ENCODE data around the gene LHFPL6. TPM values are rescaled to one million over a fixed set of nuclear protein-coding genes. Genes with fewer than 3 reads are reported as not detected.

LHFPL6 gene
- total RNA-seq, 1 experiment from 2014 or later, result 3.6 TPM

DNA sequence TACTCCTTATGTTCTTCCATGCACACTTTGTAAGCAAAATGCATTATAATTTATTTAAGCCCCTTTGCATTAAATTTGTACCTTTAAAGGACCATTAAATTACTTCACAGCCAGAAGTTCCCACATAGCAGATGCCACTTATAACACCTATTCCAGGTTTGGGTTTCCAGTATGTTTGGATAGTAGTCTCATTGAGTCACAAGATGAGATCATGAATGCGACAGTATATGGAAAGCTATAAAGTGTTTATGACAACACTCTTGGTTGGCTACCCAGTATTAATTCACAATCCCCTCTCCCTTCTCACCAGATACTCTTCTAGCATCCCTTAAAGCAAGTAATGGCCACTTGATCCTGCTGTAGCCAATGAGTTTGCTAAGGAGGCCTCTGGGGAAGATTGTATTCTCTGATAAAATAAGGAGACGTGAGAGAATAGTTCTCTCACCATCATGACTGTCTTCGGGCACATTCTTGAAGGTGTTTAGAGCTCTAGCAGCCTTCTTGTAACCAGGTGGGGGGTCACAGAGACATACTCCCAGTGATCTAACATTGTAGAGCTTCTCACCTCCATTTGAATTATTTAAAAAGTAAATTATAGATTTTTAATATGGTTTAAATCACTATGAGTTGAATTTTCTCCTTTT lies 2.8 kb upstream of the LHFPL6 start:
- DNase-seq, result no peak
- 0 out of 2 replicates have a peak, but pooled peaks cover 2% of the 10 kb centered on the region for H3K27me3 ChIP-seq (replicated peaks; ENCODE audit: control insufficient read depth, insufficient read depth, low read length)
- Mint-ChIP-seq H3K4me3 (ENCODE audit: unreplicated experiment) (no peak overlapping the region), H3K27me3 (ENCODE audit: insufficient read depth, unreplicated experiment) (peaks cover 28% of the 10 kb centered on the region), H3K36me3 (ENCODE audit: insufficient read depth, unreplicated experiment) (no peaks in the 10 kb centered on the region), H3K4me1 (ENCODE audit: low read depth, unreplicated experiment) (peaks cover 5% of the 10 kb centered on the region), H3K9me3 (ENCODE audit: unreplicated experiment) (no peaks in the 10 kb centered on the region), H3K27ac (ENCODE audit: unreplicated experiment) (no peak overlapping the region)
- intact Hi-C loops (cut with micrococcal nuclease; ENCODE audit: unreplicated experiment), result no loop called here
- H3K9me3 ChIP-seq, result no peaks in the 10 kb centered on the region
- H3K36me3 ChIP-seq (ENCODE audit: control insufficient read depth, insufficient read depth, low read length), result no peaks in the 10 kb centered on the region
- ChIA-PET CTCF (interaction anchor here (4.1 kb wide), 1 partner anchor 10 kb away, joined by 19 read pairs; no protein-coding TSS in a partner anchor), POLR2A (no interaction called here)
- TF ChIP-seq, protein P1, sequence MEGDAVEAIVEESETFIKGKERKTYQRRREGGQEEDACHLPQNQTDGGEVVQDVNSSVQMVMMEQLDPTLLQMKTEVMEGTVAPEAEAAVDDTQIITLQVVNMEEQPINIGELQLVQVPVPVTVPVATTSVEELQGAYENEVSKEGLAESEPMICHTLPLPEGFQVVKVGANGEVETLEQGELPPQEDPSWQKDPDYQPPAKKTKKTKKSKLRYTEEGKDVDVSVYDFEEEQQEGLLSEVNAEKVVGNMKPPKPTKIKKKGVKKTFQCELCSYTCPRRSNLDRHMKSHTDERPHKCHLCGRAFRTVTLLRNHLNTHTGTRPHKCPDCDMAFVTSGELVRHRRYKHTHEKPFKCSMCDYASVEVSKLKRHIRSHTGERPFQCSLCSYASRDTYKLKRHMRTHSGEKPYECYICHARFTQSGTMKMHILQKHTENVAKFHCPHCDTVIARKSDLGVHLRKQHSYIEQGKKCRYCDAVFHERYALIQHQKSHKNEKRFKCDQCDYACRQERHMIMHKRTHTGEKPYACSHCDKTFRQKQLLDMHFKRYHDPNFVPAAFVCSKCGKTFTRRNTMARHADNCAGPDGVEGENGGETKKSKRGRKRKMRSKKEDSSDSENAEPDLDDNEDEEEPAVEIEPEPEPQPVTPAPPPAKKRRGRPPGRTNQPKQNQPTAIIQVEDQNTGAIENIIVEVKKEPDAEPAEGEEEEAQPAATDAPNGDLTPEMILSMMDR (IDR thresholded peaks at IDR 0.05; ENCODE audit: insufficient read depth in 1 of 2, low read depth in 1 of 2, low read length in 1 of 2, severe bottlenecking in 1 of 2, unreplicated experiment in 1 of 2), result no peak
- BruUV-seq (replicated peaks), result no TSS peak
- no peak overlapping the region for H3K4me3 ChIP-seq (ENCODE audit: low read depth, low read length)
- 0 out of 2 replicates have a peak, but pooled peaks cover 4% of the 10 kb centered on the region for H3K4me1 ChIP-seq

DNA sequence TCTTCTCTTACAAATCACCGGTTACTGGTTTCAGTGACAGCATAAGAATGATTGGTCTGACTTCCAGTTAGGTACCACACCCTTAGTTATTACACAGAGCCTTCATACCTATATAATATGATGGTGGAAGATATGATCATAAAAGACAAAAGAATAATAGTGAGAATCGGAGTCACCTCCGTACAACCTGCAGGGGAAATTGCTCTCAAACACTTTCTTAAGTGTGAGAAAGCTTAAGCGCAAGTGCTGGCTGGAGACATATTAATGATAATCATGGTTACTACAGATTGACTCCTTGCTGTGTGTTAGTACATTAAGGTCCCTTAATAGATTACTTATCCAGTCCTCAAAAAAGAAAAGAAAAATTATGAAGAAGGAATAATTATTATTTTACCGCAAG lies 1.8 kb upstream of the LHFPL6 start:
- Mint-ChIP-seq H3K4me3 (ENCODE audit: unreplicated experiment) (no peak overlapping the region), H3K27ac (ENCODE audit: unreplicated experiment) (no peak overlapping the region), H3K36me3 (ENCODE audit: insufficient read depth, unreplicated experiment) (no peaks in the 10 kb centered on the region), H3K9me3 (ENCODE audit: unreplicated experiment) (no peaks in the 10 kb centered on the region), H3K4me1 (ENCODE audit: low read depth, unreplicated experiment) (peaks cover 5% of the 10 kb centered on the region), H3K27me3 (ENCODE audit: insufficient read depth, unreplicated experiment) (peaks cover 34% of the 10 kb centered on the region)
- intact Hi-C loops (cut with micrococcal nuclease; ENCODE audit: unreplicated experiment), result loop anchor here (5.0 kb wide), 1 partner anchor 457 kb away; no protein-coding TSS in a partner anchor
- BruUV-seq (replicated peaks), result no TSS peak
- Histone ChIP-seq H3K36me3 (ENCODE audit: control insufficient read depth, insufficient read depth, low read length) (no peaks in the 10 kb centered on the region), H3K4me3 (ENCODE audit: low read depth, low read length) (no peak overlapping the region), H3K27me3 (replicated peaks; ENCODE audit: control insufficient read depth, insufficient read depth, low read length) (0 out of 2 replicates have a peak, but pooled peaks cover 2% of the 10 kb centered on the region), H3K4me1 (0 out of 2 replicates have a peak, but pooled peaks cover 4% of the 10 kb centered on the region), H3K9me3 (no peaks in the 10 kb centered on the region)
- TF ChIP-seq, protein P1 (IDR thresholded peaks at IDR 0.05; ENCODE audit: insufficient read depth in 1 of 2, low read depth in 1 of 2, low read length in 1 of 2, severe bottlenecking in 1 of 2, unreplicated experiment in 1 of 2), result no peak
- no peak for DNase-seq
- ChIA-PET CTCF (interaction anchor here (0.5 to 4.1 kb wide), 2 partner anchors 11 to 189 kb away, joined by 4 to 19 read pairs; no protein-coding TSS in a partner anchor), POLR2A (no interaction called here)

- Mint-ChIP-seq H3K4me1 (ENCODE audit: low read depth, unreplicated experiment) (peaks cover 5% of the 10 kb centered on the region), H3K27ac (ENCODE audit: unreplicated experiment) (no peak overlapping the region), H3K36me3 (ENCODE audit: insufficient read depth, unreplicated experiment) (no peaks in the 10 kb centered on the region), H3K4me3 (ENCODE audit: unreplicated experiment) (peak overlapping the region; percentile 83), H3K27me3 (ENCODE audit: insufficient read depth, unreplicated experiment) (peaks cover 28% of the 10 kb centered on the region), H3K9me3 (ENCODE audit: unreplicated experiment) (no peaks in the 10 kb centered on the region)
- Histone ChIP-seq H3K27me3 (replicated peaks; ENCODE audit: control insufficient read depth, insufficient read depth, low read length) (0 out of 2 replicates have a peak, but pooled peaks cover 2% of the 10 kb centered on the region), H3K4me3 (ENCODE audit: low read depth, low read length) (peak overlapping the region; percentile 53), H3K9me3 (no peaks in the 10 kb centered on the region), H3K36me3 (ENCODE audit: control insufficient read depth, insufficient read depth, low read length) (no peaks in the 10 kb centered on the region), H3K4me1 (0 out of 2 replicates have a peak, but pooled peaks cover 4% of the 10 kb centered on the region)
- CTCF ChIA-PET, result interaction anchor here (0.6 to 4.1 kb wide), 5 partner anchors 9 to 553 kb away, joined by 3 to 19 read pairs (median 5); no protein-coding TSS in a partner anchor
- POLR2A ChIA-PET, result no interaction called here
- peak in 1 of 2 experiments; percentile 11 for DNase-seq
- TF ChIP-seq, protein P1 (IDR thresholded peaks at IDR 0.05; ENCODE audit: insufficient read depth in 1 of 2, low read depth in 1 of 2, low read length in 1 of 2, severe bottlenecking in 1 of 2, unreplicated experiment in 1 of 2), result no peak
- intact Hi-C loops (cut with micrococcal nuclease; ENCODE audit: unreplicated experiment), result loop anchor here (2.0 to 5.0 kb wide), 3 partner anchors 39 to 456 kb away; no protein-coding TSS in a partner anchor
- no TSS peak for BruUV-seq (replicated peaks)
Observed at GRCh38 chr13:39603424-39603947, 493 bp upstream of the LHFPL6 start.
